ENCODE measurements around the gene NCKAP5.

Gene NCKAP5

GRCh38 chr2:133194777-133195335 lies 373.4 kb downstream of the NCKAP5 start:
- TF ChIP-seq EP300 (IDR thresholded peaks at IDR 0.05; ENCODE audit: borderline replicate concordance) (no peak), FOXM1 (IDR thresholded peaks at IDR 0.05; ENCODE audit: borderline replicate concordance, low read depth) (no peak), TAF1 (IDR thresholded peaks at IDR 0.05; ENCODE audit: low read depth) (no peak), NFIC (IDR thresholded peaks at IDR 0.05) (no peak), REST (IDR thresholded peaks at IDR 0.05; ENCODE audit: low read depth) (no peak)
- TF ChIP-seq, protein P1, sequence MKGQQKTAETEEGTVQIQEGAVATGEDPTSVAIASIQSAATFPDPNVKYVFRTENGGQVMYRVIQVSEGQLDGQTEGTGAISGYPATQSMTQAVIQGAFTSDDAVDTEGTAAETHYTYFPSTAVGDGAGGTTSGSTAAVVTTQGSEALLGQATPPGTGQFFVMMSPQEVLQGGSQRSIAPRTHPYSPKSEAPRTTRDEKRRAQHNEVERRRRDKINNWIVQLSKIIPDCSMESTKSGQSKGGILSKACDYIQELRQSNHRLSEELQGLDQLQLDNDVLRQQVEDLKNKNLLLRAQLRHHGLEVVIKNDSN (IDR thresholded peaks at IDR 0.05) = no peak

- no peak for TF ChIP-seq EGR1 (IDR thresholded peaks at IDR 0.05)
- no peak for TF ChIP-seq REST (IDR thresholded peaks at IDR 0.05; ENCODE audit: low read depth)
- TF ChIP-seq RAD21 (IDR thresholded peaks at IDR 0.05; ENCODE audit: low read depth) = no peak
- TF ChIP-seq TCF12 (IDR thresholded peaks at IDR 0.05; ENCODE audit: low read depth) = no peak
- no peak for TF ChIP-seq ZBTB7A (IDR thresholded peaks at IDR 0.05; ENCODE audit: low read depth)
Observed at GRCh38 chr2:133194362-133194655, 374.0 kb downstream of the NCKAP5 start.

GRCh38 chr2:133193544-133194361 lies 374.5 kb downstream of the NCKAP5 start:
- TF ChIP-seq TEAD4 (IDR thresholded peaks at IDR 0.05) (no peak), RAD21 (IDR thresholded peaks at IDR 0.05; ENCODE audit: low read depth) (no peak), TCF12 (IDR thresholded peaks at IDR 0.05; ENCODE audit: low read depth) (no peak), NFIC (IDR thresholded peaks at IDR 0.05) (no peak), CEBPB (IDR thresholded peaks at IDR 0.05) (no peak)
- TF ChIP-seq, protein P1 (IDR thresholded peaks at IDR 0.05) = no peak

- TF ChIP-seq TCF12 (IDR thresholded peaks at IDR 0.05; ENCODE audit: low read depth) (no peak), REST (IDR thresholded peaks at IDR 0.05; ENCODE audit: low read depth) (no peak), NFIC (IDR thresholded peaks at IDR 0.05) (no peak), FOXM1 (IDR thresholded peaks at IDR 0.05; ENCODE audit: borderline replicate concordance, low read depth) (no peak), YY1 (IDR thresholded peaks at IDR 0.05; ENCODE audit: low read depth) (no peak), EGR1 (IDR thresholded peaks at IDR 0.05) (no peak)
- TF ChIP-seq, protein P2, sequence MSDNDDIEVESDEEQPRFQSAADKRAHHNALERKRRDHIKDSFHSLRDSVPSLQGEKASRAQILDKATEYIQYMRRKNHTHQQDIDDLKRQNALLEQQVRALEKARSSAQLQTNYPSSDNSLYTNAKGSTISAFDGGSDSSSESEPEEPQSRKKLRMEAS (IDR thresholded peaks at IDR 0.05) = no peak
Observed at GRCh38 chr2:133192028-133192427, 376.2 kb downstream of the NCKAP5 start.

DNA sequence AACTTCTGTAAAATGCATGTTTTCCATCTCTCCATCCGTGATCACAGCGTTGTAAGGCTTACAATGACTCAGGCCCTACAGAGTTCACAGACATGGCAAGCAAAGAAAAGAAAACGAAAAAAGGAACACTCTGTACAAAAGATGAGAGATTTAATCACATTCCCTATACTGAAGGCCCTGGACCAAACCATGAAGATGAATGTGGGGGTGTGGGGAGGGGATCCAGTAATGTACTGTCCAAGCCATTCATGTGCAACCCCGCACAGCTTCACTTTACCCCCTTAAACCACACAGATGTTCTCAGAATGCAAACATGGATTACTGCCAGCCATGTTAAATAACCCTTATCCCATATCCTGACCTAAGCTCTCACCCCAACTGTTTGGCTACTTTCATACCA lies 391.1 kb downstream of the NCKAP5 start:
- TF ChIP-seq CREB1 (IDR thresholded peaks at IDR 0.05; ENCODE audit: low read depth) (no peak), TEAD4 (IDR thresholded peaks at IDR 0.05) (no peak)

- TF ChIP-seq TEAD4 (IDR thresholded peaks at IDR 0.05) = no peak
- TF ChIP-seq TAF1 (IDR thresholded peaks at IDR 0.05; ENCODE audit: low read depth) = no peak
- TF ChIP-seq CEBPB (IDR thresholded peaks at IDR 0.05) = no peak
- TF ChIP-seq FOXM1 (IDR thresholded peaks at IDR 0.05; ENCODE audit: borderline replicate concordance, low read depth) = no peak
- TF ChIP-seq TCF12 (IDR thresholded peaks at IDR 0.05; ENCODE audit: low read depth) = no peak
- TF ChIP-seq YY1 (IDR thresholded peaks at IDR 0.05; ENCODE audit: low read depth) = no peak
- TF ChIP-seq ZBTB7A (IDR thresholded peaks at IDR 0.05; ENCODE audit: low read depth) = no peak
- TF ChIP-seq NFIC (IDR thresholded peaks at IDR 0.05) = no peak
- TF ChIP-seq REST (IDR thresholded peaks at IDR 0.05; ENCODE audit: low read depth) = no peak
- no peak for TF ChIP-seq CREB1 (IDR thresholded peaks at IDR 0.05; ENCODE audit: low read depth)
- TF ChIP-seq, protein P2 (IDR thresholded peaks at IDR 0.05) = no peak
- no peak for TF ChIP-seq EP300 (IDR thresholded peaks at IDR 0.05; ENCODE audit: borderline replicate concordance)
- no peak for TF ChIP-seq EGR1 (IDR thresholded peaks at IDR 0.05)
- TF ChIP-seq RAD21 (IDR thresholded peaks at IDR 0.05; ENCODE audit: low read depth) = no peak
- TF ChIP-seq, protein P1 (IDR thresholded peaks at IDR 0.05) = no peak
Observed at GRCh38 chr2:133175926-133176325, 392.3 kb downstream of the NCKAP5 start.
